HepG2 (cell line): ENCODE results near the gene HAND1. TPM values are rescaled to one million over a fixed set of nuclear protein-coding genes. Genes with fewer than 3 reads are reported as not detected.

Experiments
- ARNT2 ChIP-seq: sonication (generic); formaldehyde crosslinking; IDR thresholded peaks from 2 replicates; pipeline ENCODE4 v1.8.0; 2022; ENCODE audit warnings: mild to moderate bottlenecking, low read depth, missing genetic modification reagents, moderate library complexity
- ARNTL ChIP-seq: sonication (generic); formaldehyde crosslinking; IDR thresholded peaks from 2 replicates; pipeline ENCODE4 v1.4.0; 2020; ENCODE audit warnings: mild to moderate bottlenecking, missing genetic modification reagents
- ATF3 ChIP-seq: sonication (generic); formaldehyde crosslinking; IDR thresholded peaks from 2 replicates; pipeline ENCODE4 v1.4.0; 2020; ENCODE audit warnings: missing genetic modification reagents
- ELF1 ChIP-seq: sonication (generic); formaldehyde crosslinking; IDR thresholded peaks from 2 replicates; pipeline ENCODE4 v1.4.0; 2020; ENCODE audit warnings: missing genetic modification reagents
- ELF4 ChIP-seq: sonication (generic); formaldehyde crosslinking; IDR thresholded peaks from 2 replicates; pipeline ENCODE4 v1.5.0; 2020; ENCODE audit warnings: missing genetic modification reagents, mild to moderate bottlenecking, moderate library complexity, borderline replicate concordance
- GRHL1 ChIP-seq: sonication (generic); formaldehyde crosslinking; conservative IDR thresholded peaks from 2 replicates; pipeline ENCODE4 v1.8.0; 2022; ENCODE audit warnings: missing genetic modification reagents
- HOXA7 ChIP-seq: sonication (generic); formaldehyde crosslinking; IDR thresholded peaks from 2 replicates; pipeline ENCODE4 v1.8.1; 2022; ENCODE audit warnings: mild to moderate bottlenecking, missing genetic modification reagents, moderate library complexity
- HOXA9 ChIP-seq: sonication (generic); formaldehyde crosslinking; IDR thresholded peaks from 2 replicates; pipeline ENCODE4 v1.8.1; 2022; ENCODE audit warnings: missing genetic modification reagents, mild to moderate bottlenecking, moderate library complexity, borderline replicate concordance
- IRX3 ChIP-seq: sonication (generic); formaldehyde crosslinking; IDR thresholded peaks from 2 replicates; pipeline ENCODE4 v1.8.1; 2023; ENCODE audit warnings: mild to moderate bottlenecking, low read depth, missing genetic modification reagents, borderline replicate concordance
- KDM4B ChIP-seq: sonication (generic); formaldehyde crosslinking; IDR thresholded peaks from 2 replicates; pipeline ENCODE4 v1.4.0; 2020; ENCODE audit warnings: missing genetic modification reagents
- KLF9 ChIP-seq: IDR thresholded peaks from 2 replicates; pipeline ENCODE4 v1.6.1; 2016; ENCODE audit warnings: low read depth
- NKX3-1 ChIP-seq: sonication (generic); formaldehyde crosslinking; IDR thresholded peaks from 2 replicates; pipeline ENCODE4 v1.5.0; 2020; ENCODE audit warnings: missing genetic modification reagents
- NR1H2 ChIP-seq: sonication (generic); formaldehyde crosslinking; IDR thresholded peaks from 2 replicates; pipeline ENCODE4 v1.8.1; 2022; ENCODE audit warnings: low read depth, missing genetic modification reagents, borderline replicate concordance
- PRPF4 ChIP-seq: fragments of 200-400 bp; formaldehyde crosslinking; IDR thresholded peaks from 2 replicates; pipeline ENCODE4 v1.6.1; 2016; ENCODE audit warnings: low read length, low read depth; ENCODE audit not compliant: poor library complexity, severe bottlenecking
- SOX5 ChIP-seq: IDR thresholded peaks from 2 replicates; pipeline ENCODE4 v1.6.1; 2016; ENCODE audit warnings: borderline replicate concordance
- TCF12 ChIP-seq, 2 experiments: fragments of 450-650 bp in 1 of 2; sonication (generic) in 1 of 2; formaldehyde crosslinking in 1 of 2; IDR thresholded peaks; 2 replicates each; pipeline versions ENCODE4 v1.6.1 to v1.8.0; 2017 to 2022; ENCODE audit warnings: antibody characterized with exemption in 1 of 2, mild to moderate bottlenecking in 1 of 2, missing genetic modification reagents in 1 of 2, moderate library complexity in 1 of 2
- TRAFD1 ChIP-seq: sonication (generic); formaldehyde crosslinking; IDR thresholded peaks from 2 replicates; pipeline ENCODE4 v1.5.1; 2020; ENCODE audit warnings: missing genetic modification reagents, mild to moderate bottlenecking, borderline replicate concordance
- YEATS2 ChIP-seq: sonication (generic); formaldehyde crosslinking; IDR thresholded peaks from 2 replicates; pipeline ENCODE4 v1.4.0; 2020; ENCODE audit warnings: missing genetic modification reagents, borderline replicate concordance
- ZNF670 ChIP-seq: sonication (generic); formaldehyde crosslinking; IDR thresholded peaks from 2 replicates; pipeline ENCODE4 v1.8.0; 2022; ENCODE audit warnings: mild to moderate bottlenecking, missing genetic modification reagents, borderline replicate concordance
- polyA plus RNA-seq, 8 experiments: library from polyadenylated mRNA; depleted of rRNA in 3 of 8; stranded (reverse) in 7 of 8; unstranded in 1 of 8; fragments of >200 nt; fragmentation: Illumina TruSeq in 4 of 8; extraction: Trizol in 4 of 8; gene quantifications; 2 replicates each; pipeline versions ENCODE4 v1.2.1 to v1.2.3, GENCODE V29; 2011 to 2016; ENCODE audit warnings: low read depth in 4 of 8, missing spikeins in 1 of 8, mixed read lengths in 1 of 8; ENCODE audit not compliant: insufficient read depth in 1 of 8
- total RNA-seq, 5 experiments: library from RNA; depleted of rRNA; stranded (reverse); fragments of >200 nt; fragmentation: Illumina TruSeq; extraction: Trizol; gene quantifications; 2 replicates each; pipeline ENCODE4 v1.2.3, GENCODE V29; 2016; ENCODE audit warnings: low read depth in 1 of 5
- TF ChIP-seq, protein P1 (sequence below): sonication (generic); formaldehyde crosslinking; IDR thresholded peaks from 2 replicates; pipeline ENCODE4 v1.5.1; 2020; ENCODE audit warnings: mild to moderate bottlenecking, moderate library complexity, missing genetic modification reagents
- TF ChIP-seq, protein P2 (sequence below): sonication (generic); formaldehyde crosslinking; conservative IDR thresholded peaks from 2 replicates; pipeline ENCODE4 v1.4.0; 2020; ENCODE audit warnings: missing genetic modification reagents

HAND1 gene
- total and polyA plus RNA-seq, 2 of the 13 experiments (the other 11 are each of a cell fraction or from before 2014, with no cell fraction given): not detected

GRCh38 chr5:154446195-154447088 lies 31.6 kb downstream of the HAND1 start (continued):
- TF ChIP-seq YEATS2 (CRISPR knock-in tag) (0 out of 2 replicates have a peak, but pooled peaks have one; percentile 23), HOXA7 (CRISPR knock-in tag) (no peak), ELF1 (CRISPR knock-in tag) (no peak), HOXA9 (no peak), GRHL1 (CRISPR knock-in tag) (no peak), NR1H2 (CRISPR knock-in tag) (no peak), PRPF4 (no peak), ELF4 (CRISPR knock-in tag) (no peak), ARNTL (CRISPR knock-in tag) (no peak), TCF12 (IDR thresholded peaks at IDR 0.05) (no peak), TCF12 (CRISPR knock-in tag; IDR thresholded peaks at IDR 0.05) (no peak), TRAFD1 (CRISPR knock-in tag) (no peak), SOX5 (no peak), ATF3 (CRISPR knock-in tag) (no peak), NKX3-1 (CRISPR knock-in tag) (no peak), KLF9 (CRISPR knock-in tag) (no peak), KDM4B (no peak), IRX3 (CRISPR knock-in tag) (no peak), ZNF670 (no peak), ARNT2 (peak; percentile 62; the same call in 1 of the 2 replicates)
- TF ChIP-seq, protein P1, sequence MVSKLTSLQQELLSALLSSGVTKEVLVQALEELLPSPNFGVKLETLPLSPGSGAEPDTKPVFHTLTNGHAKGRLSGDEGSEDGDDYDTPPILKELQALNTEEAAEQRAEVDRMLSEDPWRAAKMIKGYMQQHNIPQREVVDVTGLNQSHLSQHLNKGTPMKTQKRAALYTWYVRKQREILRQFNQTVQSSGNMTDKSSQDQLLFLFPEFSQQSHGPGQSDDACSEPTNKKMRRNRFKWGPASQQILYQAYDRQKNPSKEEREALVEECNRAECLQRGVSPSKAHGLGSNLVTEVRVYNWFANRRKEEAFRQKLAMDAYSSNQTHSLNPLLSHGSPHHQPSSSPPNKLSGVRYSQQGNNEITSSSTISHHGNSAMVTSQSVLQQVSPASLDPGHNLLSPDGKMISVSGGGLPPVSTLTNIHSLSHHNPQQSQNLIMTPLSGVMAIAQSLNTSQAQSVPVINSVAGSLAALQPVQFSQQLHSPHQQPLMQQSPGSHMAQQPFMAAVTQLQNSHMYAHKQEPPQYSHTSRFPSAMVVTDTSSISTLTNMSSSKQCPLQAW: no peak
- TF ChIP-seq, protein P2, sequence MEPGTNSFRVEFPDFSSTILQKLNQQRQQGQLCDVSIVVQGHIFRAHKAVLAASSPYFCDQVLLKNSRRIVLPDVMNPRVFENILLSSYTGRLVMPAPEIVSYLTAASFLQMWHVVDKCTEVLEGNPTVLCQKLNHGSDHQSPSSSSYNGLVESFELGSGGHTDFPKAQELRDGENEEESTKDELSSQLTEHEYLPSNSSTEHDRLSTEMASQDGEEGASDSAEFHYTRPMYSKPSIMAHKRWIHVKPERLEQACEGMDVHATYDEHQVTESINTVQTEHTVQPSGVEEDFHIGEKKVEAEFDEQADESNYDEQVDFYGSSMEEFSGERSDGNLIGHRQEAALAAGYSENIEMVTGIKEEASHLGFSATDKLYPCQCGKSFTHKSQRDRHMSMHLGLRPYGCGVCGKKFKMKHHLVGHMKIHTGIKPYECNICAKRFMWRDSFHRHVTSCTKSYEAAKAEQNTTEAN (CRISPR knock-in tag): no peak
